ENCODE results near the gene ME3.

The ME3 gene

DNA sequence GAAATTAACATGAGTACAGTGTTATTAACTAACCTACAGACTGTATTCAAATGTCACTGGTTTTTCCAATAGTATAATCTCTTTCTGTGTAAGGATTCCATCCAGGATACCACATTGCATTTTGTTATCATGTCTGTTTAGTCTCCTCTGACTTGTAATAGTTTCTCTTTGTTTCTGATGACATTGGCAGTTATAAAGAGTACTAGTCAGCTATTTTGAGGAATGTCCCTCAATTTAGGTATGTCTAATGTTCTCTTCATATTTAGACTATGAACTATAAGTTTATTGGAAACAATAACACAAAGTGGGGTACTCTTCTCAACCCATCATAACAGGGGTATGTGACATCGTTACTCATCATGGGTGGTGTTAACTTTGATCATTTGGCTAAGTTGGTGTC, 20.3 kb upstream of the ME3 start:
- no peak for DNase-seq (ENCODE audit: low read depth in 2 of 2)

DNA sequence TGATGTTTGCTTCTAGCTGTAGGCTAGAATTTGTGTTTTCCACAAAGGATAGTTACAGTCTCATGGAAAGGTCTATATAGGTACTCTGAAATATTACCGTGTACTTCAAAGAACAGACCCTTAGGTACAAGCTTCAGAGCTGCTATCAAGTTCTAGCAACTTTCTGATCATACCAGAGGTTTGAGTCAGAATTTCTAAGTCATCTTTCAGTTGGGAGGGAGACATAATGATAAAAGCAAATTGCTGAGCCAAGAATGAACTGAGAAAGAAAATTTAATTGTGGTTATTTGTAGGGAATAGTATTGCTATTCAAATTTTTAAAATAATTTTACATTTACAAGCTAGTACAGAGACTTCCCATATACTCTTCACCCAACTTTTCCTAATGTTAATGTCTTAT, 19.9 kb upstream of the ME3 start:
- DNase-seq (ENCODE audit: low read depth in 2 of 2): no peak

DNA sequence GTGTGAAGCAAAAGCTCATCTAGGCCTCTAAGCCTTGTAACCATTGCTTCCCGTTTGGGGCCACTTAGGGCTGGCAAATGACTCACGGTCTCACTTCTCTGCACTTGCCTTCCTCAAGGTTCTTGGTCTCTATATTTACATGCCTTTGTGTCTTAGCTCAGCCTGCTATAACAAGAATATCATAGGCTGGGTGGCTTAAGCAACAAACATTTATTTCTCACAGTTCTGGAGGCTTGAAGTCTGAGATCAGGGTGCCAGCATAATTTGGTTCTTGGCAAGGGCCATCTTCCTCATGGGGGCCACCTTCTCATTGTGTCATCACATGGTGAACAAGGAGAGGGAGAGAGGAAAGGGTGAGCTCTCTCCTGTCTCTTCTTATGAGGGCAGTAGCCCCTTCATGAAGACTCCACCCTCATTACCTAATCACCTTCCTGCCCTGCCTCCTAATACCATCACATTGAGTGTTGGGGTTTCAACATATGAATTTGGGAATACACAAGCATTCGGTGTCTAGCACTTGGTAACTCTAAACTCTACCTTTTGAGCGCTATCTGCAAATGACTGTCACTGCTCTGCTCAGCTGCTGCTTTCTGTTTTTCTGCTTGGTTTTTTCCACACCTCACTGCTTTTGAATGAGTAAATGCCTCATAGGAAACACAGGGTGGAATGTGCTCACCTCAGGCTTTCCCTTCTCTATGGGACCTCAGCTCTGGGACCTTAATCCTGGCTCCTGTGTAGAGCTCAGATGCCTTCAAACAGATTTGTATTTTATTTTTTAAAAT, 16.2 kb upstream of the ME3 start:
- peak; percentile 11 to 16 for DNase-seq (ENCODE audit: low read depth in 2 of 2)

DNA sequence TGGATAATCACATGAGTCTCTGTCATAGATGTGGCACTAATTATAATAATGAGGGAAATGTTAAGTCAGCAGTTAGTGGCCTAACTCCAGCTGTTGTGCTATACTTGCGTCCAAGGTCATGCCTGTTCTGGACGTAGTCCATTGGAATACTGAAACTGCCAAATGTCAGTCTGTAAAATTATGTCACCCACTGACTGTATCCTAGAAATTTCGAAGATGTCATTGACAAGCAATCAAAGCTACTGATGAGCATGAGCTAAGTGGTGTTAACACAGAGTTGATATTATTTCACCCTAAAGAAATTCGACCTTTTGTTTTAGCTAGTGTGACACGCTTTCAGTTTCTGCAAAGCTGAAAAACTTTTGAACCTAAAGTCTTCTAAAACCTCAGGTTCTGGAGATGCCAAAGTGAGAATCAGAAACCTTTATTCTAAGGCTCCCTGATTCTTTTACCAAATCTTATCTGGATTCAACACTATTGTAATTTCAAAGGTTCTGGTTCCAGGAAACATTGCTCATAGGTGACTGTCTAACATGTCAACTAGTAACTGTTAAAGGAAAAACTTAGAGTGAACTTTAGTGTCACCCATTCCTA, 14.9 kb upstream of the ME3 start:
- no peak for DNase-seq (ENCODE audit: low read depth in 2 of 2)

DNA sequence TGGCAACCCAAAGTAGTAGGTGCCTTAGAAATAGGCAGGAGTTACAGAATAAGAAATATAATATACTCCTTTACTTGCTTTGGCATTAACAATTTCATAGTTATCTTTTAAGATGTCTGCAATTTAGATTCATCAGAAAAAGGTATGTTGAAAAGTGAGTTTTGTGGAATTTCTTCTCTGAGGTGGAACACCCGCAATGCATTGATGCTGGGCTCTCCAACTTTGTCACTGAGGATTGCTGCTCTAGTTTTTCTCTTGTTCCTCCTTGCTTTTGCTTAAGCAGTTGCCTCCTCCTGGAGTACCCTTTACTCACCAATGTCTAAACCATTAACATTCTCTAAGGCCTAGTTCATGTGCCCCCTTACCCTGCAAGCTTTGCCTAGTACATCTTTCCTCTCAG, 14.1 kb upstream of the ME3 start:
- no peak for DNase-seq (ENCODE audit: low read depth in 2 of 2)

DNA sequence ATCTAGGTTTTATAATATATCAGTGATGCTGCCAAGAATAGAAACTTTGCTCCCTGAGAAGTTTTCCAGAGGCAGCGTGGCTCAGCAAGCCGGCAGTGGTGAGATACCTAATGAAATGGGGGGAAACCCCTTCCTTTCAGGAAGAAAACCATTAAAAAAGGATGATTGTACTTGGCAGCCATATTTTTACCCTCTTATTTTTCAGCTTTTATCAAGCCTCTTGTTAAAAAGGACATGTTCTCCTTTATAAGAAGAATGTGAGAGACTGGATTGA, 9.0 kb upstream of the ME3 start:
- no peak for DNase-seq (ENCODE audit: low read depth in 2 of 2)

DNA sequence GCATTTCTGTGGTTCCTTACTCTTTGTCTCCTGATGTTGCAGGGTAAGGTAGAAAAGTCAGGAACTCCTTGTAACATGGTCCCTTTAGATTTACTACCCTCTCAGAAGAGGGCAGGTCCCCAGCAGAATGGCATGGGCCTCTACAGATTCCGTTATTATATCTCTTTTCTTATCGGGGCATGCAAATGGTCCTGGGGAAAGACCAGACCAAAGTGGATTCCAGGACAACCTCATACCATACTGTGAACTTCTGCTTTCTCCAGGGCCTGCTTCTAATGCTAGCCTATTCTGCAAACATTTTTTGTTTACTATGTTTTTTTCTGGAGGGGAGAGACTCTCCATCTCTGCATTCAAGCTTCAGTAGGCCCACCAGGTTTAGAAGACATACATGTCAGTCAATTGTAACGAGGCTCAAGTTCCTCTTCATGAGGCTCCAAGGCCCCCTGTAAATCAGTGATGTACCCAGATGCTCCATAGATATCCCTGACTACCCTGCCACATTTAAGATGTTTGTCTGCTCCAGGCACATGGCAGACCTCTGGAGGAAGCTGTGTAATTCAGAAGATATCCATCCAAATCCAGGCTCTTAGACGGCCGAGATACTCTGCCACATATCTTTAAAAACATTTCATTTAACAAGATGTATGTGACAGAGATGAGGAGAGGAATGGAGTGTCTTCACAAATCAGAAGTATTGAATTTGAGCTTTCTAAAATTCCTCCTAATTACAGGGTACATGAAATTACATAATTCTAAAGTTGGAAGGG, 8.5 kb upstream of the ME3 start:
- no peak for DNase-seq (ENCODE audit: low read depth in 2 of 2)

DNA sequence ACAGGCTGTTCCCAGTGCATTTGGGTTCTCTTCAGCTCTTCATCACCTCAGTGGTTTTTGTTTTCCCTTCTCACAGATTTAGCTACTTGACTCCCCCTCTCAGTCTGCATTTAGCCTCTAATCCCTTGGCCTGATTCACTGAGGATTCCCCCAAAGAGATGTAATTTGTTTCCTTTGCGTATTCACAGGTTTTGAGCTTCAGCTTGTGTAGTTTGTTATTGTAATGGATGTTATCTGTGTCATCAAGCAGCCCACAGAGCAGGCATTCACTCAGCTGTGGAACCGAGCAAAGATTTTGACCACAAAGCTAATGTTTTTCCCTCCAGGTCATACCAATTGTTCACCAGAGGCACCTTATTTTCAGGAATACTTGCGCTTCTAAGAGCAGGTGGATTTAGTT, 6.4 kb upstream of the ME3 start:
- DNase-seq (ENCODE audit: low read depth in 2 of 2): no peak

DNA sequence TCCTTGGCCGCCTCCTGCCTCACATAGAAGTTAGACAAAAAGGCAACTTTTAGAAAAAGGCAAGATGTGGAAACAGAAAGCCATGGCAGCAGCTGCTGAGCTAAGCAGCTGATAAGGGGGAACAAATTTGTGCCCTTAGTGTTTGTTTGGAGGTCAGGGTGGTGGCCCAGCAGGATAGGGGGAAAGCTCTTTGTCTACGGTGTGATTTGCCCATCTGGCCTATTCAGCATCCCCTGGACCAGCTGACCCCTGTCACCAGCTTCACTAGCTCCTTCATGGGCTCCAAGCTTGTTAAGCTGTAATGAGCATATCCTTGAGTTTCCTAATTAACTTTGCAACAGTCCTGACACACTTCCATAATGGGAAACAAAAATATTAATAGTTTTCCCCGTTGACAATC, 5.9 kb upstream of the ME3 start:
- DNase-seq (ENCODE audit: low read depth in 2 of 2): no peak

DNA sequence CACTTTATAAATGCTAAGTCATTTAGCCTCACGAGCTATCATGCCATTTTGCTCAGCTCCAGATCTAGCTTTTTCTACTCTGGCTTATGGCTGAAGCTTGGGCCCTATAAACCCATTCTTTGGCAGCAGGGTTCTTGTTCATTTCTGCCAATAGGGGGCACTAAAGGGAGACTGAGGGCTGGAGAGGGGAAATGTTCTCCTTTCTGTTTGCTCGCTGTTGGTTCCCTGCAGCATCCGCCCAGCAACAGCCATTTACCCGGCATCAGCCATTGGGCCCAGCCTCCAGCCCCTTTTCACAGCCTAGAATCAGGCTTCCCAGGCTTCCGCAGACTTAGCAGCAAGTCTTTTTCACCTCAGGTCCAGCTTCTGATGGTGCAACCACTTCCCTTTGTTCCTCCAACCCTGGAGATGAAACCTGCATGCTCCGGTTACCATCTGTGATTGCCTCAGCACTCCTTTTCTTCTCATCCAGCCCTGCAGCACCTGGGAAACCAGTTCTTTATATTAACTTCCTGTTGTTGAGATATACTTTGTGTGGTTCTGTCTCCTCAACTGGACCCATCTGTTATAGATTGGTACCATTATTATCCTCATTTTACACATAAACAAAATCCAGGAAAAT, 4.2 kb upstream of the ME3 start:
- no peak for DNase-seq (ENCODE audit: low read depth in 2 of 2)

DNA sequence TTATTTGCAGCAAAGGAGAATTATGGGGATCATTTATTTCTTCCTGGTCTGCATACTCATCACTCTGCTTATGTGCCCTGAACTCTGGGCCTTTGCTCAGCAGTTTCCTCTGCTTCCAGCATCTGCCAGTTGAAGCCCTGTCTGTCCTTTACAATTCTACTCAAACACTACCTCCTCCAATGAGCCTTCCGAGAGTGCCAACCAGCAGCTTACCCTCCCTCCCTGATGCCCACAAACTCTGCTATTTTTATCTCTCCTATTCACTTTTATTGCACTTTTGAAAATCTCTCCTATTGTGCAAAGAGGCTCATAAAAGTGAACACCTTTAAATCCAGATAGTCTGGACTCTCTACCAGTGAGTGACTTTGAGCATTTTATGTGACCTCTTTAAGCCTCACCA, 3.6 kb upstream of the ME3 start:
- DNase-seq (ENCODE audit: low read depth in 2 of 2): no peak

DNA sequence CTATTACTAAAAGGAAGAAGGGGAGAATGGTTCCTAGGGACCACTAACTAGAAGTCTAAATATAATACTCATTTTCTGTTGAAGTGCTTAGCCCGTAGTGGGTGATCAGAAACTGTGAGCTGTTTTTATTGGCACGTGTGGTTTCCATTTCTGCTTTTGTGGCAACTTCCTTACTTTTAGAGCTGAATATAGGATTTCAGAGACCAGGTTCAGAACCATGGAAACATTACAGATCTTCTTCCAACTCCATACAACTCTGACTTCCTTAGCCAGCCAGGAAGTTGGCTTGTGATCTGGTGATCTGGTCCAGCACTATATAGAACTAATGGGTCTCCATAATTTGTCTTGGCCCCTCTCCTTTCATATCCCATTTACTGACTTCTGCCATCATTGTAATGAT, 2.6 kb upstream of the ME3 start:
- no peak for DNase-seq (ENCODE audit: low read depth in 2 of 2)

DNA sequence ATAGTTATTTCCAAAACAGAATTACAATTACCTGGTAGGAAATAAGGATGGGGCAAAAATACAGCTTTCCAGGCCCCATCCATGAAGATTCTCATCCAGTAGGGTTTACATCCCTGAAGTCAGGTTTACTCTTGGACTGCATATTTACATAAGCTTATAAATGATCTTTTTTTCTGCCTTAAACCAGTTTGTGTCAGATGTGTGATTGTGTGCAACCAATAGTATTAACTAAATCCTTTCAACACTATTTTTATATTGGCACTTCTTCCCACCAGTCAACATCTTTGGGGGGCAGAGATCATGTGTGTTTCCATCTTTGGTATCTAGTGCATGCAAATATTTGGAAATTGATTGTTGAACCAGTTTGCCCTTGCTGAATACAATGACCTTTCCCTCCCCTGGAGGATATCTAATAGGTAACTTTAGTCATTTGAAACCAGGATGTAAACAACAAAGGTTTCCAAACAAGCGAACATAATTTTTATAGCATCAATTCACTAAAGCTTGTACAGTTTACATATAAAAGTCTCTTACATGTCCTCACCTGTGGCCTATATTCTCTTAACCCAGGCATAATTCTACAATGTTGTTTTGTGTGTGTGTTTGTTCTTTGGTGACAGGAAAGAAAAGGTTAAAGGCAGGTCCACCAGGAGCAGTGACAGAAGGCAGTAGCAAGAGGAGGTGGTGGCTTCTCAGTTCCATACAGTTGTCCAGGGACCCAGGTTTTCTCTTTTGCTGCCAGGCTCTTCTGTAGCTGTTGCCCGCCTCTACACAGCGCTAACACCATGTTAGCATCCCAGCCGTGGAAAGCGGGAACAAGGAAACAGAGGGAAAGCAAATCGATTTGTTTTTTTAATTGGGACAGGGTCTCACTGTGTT, 1.7 kb upstream of the ME3 start:
- no peak for DNase-seq (ENCODE audit: low read depth in 2 of 2)

DNA sequence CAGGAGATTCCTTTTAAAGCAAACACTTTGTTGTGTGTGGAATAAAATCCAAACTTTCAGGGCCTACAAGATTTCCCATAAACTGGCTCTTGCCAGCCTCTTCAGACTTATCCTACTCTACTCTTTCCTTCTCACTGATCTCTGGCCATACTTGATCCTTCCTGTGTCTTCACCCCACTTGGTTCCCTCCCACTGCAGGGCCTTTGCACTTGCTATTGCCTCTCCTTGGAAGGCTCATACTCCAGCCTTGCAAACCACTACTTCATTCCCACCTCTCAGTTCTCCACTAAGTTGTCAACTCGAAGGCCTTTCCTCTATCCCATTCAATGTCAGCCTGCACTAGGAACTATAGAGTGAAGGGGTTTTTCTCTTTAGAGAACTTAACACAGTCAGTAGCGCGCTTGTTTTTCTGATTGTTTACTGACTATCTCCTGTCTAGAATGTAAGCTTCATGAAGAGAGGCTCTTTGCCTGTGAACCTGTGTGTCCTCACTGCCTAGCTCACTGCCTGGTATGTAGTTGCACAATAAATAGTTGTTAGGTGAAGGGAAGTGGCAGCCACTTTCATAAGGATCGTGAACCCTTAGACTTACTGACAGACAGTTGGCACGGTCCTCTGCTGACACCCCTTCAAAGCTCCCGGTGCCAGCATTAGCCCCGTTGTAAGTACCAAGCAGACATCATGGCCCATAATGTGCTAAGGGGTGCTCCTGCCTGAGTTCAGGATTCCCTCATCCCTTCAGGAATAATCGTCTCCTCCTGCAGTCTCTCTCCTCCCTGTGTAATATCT, 833 bp upstream of the ME3 start:
- no peak for DNase-seq (ENCODE audit: low read depth in 2 of 2)

DNA sequence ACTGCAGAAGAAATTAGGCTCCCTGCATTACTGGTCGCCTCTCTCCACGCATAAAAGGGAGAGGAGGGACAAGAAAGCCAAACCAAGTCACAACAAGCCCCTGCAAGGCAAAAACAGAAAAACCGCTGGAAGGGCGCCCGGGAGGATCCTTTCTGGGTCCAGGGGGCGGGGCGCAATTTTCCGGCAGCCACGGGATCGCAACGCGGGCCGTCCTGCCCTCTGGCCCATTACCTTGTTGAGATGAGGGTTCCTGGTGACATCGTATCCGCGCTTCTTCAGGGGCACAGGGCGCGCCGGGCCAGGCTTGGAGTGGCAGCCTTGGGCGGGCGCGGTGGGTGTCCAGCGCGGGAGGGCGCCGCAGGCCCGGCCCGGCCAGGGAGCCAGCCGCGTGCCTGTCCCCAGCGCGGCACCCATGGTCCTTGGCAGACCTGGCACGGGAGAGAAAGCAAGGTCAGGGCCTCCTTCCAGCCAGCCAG, 847 bp downstream of the ME3 start:
- DNase-seq (ENCODE audit: low read depth in 2 of 2): peak; percentile 7 to 10

DNA sequence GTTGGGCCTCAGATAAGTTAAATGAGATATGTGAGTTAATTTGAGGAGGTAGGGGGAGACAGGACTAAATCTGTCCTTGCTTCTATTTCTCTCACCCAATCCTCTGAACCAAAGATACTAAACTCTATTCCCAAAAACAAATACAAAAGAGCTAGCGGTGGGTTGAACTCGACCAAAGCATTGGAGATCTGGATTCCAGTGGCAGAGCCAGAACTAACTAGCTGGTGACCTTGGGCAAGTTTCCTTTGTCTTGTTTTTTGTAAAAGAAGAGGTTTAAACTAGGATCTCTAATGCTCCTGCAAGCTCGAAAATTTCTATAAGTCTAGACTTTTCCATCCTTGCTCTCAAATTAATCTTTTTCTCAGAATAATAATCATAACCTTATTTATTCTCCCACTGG, 1.5 kb downstream of the ME3 start:
- no peak for DNase-seq (ENCODE audit: low read depth in 2 of 2)

DNA sequence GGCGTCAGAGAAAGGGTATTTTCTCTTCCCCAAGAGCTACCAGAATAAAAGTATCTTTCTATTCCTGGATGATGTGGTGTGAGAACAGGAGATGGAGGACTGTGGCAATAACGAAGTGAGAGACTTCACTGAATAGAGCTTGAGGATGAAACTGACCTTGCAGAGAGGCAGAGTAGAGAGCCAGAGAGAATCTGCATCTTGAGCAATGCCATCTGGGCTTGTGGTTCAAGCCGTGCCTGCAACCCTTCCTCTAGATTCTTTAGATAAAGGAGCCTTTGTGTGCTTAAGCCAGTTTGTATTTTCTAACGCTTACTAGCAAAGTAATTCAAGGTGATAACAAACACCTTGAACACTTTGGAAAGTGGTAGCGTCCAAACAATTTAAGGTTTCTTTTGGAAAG, 2.2 kb downstream of the ME3 start:
- DNase-seq (ENCODE audit: low read depth in 2 of 2): no peak

DNA sequence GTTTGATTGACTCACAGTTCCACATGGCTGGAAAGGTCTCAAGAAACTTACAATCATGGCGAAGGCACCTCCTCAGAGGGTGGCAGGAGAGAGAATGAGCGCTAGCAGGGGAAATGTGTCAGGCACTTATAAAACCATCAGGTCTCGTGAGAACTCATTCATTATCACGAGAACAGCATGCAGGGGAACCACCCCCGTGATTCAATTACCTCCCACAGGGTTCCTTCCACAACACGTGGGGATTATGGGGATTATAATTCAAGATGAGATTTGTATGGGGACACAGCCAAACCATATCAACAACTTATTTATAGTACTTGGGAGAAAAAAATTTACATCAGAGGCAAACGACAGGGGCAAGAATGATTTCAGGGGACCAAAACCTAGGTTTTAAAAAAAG, 3.0 kb downstream of the ME3 start:
- DNase-seq (ENCODE audit: low read depth in 2 of 2): no peak

DNA sequence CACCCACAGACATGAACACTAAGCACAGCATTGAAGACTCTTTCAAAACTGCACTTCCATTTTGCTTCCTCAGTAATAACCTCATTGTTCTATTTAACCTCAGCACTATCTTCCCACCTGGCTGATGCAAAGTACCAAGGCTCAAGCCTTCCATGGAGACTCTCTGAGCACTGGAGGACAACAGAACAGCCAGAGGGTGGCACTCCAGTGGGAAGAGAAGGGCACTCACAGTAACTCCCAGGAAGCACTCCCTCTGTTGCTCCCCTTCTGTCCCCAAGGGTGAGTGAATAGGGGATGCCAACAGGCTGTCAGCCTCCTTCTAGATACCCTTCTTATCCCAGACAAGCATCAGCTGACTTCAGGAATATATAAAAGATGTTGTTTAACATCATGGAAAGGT, 3.5 kb downstream of the ME3 start:
- DNase-seq (ENCODE audit: low read depth in 2 of 2): no peak

DNA sequence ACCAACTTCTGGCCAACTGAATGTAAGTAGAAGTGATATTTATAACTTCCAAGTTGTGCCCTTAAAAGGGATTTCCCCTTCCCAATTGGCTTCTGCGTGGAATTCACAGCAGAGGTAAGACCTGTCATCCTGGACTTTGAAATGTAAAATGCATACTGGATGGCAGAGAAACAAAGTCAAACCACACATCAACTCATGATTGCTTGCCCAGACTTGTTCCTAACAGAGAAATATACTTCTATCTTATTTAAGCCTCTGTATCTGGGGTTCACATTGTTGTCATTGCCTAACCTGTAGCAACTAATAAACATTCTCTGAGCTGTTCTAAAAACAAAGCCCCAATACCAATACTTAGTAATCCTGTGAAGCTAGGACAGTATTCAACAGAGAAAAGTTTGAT, 6.2 kb downstream of the ME3 start:
- DNase-seq (ENCODE audit: low read depth in 2 of 2): no peak

DNA sequence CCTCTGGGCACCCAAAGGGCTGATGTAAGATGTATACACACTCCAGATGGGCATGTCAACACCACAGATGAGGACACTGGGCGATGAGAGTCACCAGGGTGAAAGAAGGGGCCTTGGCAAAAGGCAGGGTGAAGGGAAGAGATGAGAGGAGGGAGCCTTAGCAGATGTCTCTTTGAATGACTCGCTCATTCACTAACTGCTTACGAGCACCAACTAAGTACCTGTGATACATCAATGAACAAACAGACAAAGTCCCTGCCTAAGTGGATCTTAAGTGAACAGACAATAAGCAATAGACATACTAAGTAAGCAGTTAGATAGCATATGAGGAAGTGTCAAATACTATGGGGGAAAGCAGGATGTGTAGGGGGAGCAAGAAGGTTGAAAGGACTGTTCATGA, 7.5 kb downstream of the ME3 start:
- DNase-seq (ENCODE audit: low read depth in 2 of 2): no peak
